ENCODE results near the gene SCO1.

DNA sequence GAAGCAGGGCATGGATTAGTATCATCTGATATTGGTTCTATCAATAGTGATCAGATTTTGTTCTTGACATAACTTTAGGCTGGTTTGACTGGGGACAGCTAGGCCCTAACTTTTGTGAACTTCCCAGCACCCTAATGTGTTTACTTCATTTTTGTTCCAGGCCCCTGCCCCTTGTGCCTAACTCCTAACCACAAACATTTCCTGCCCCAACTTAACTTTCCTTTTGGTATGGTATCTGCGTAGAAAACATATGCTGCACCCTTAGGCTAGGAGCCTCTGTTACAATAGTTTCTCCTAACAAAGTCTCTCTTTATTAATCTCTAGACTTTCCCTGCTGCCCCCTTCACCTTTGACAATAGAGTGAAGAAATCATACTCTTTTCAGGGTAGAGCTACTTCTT, 2.5 kb upstream of the SCO1 start:
- TF ChIP-seq, protein P1, sequence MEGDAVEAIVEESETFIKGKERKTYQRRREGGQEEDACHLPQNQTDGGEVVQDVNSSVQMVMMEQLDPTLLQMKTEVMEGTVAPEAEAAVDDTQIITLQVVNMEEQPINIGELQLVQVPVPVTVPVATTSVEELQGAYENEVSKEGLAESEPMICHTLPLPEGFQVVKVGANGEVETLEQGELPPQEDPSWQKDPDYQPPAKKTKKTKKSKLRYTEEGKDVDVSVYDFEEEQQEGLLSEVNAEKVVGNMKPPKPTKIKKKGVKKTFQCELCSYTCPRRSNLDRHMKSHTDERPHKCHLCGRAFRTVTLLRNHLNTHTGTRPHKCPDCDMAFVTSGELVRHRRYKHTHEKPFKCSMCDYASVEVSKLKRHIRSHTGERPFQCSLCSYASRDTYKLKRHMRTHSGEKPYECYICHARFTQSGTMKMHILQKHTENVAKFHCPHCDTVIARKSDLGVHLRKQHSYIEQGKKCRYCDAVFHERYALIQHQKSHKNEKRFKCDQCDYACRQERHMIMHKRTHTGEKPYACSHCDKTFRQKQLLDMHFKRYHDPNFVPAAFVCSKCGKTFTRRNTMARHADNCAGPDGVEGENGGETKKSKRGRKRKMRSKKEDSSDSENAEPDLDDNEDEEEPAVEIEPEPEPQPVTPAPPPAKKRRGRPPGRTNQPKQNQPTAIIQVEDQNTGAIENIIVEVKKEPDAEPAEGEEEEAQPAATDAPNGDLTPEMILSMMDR (IDR thresholded peaks at IDR 0.05) = no peak
- TF ChIP-seq POLR2AphosphoS5 (IDR thresholded peaks at IDR 0.05) = no peak
- no peak for TF ChIP-seq POLR2A (IDR thresholded peaks at IDR 0.05)
